ENCODE measurements around the gene MAST1. TPM values are rescaled to one million over a fixed set of nuclear protein-coding genes. Genes with fewer than 3 reads are reported as not detected.
"Not testable (repeated sequence)": the region's sequence is repeated elsewhere in the genome, so short reads cannot be mapped to it uniquely, and the experiment has no call there.

Gene MAST1
- total RNA-seq, 1 donor from 2014 or later, result 0.36 TPM

GRCh38 chr19:12872255-12872654, 33.9 kb downstream of the MAST1 start:
- DNase-seq (ENCODE audit: low spot score), result no peak

- peak; percentile 64 for DNase-seq (ENCODE audit: low spot score)
These were observed 34.9 kb downstream of the MAST1 start for GRCh38 chr19:12872941-12873890.

GRCh38 chr19:12873891-12874745, 35.8 kb downstream of the MAST1 start:
- DNase-seq (ENCODE audit: low spot score), result no peak

GRCh38 chr19:12875086-12875485, 36.8 kb downstream of the MAST1 start:
- DNase-seq (ENCODE audit: low spot score), result no peak

GRCh38 chr19:12880551-12881171, 42.3 kb downstream of the MAST1 start:
- DNase-seq (ENCODE audit: low spot score), result no peak

GRCh38 chr19:12881172-12881808, 43.0 kb downstream of the MAST1 start, which contains the start of gene DNASE2:
Gene DNASE2 (minus strand): TSS chr19:12881449. CDS start chr19:12881375, 74 bp downstream.
- peak; percentile 98 for DNase-seq (ENCODE audit: low spot score)

GRCh38 chr19:12882589-12882988, 44.3 kb downstream of the MAST1 start:
- DNase-seq (ENCODE audit: low spot score), result no peak

GRCh38 chr19:12884202-12884601, 45.9 kb downstream of the MAST1 start:
- DNase-seq (ENCODE audit: low spot score), result no peak

- no peak for DNase-seq (ENCODE audit: low spot score)
These were observed 46.3 kb downstream of the MAST1 start for GRCh38 chr19:12884627-12884925.

GRCh38 chr19:12884926-12885748, 46.8 kb downstream of the MAST1 start:
- peak; percentile 73 for DNase-seq (ENCODE audit: low spot score)

- DNase-seq (ENCODE audit: low spot score), result no peak
These were observed 47.7 kb downstream of the MAST1 start for GRCh38 chr19:12885749-12886650.

GRCh38 chr19:12886651-12886968, 48.3 kb downstream of the MAST1 start:
- no peak for DNase-seq (ENCODE audit: low spot score)

- DNase-seq (ENCODE audit: low spot score), result no peak
These were observed 48.8 kb downstream of the MAST1 start, which contains the start of gene KLF1 for GRCh38 chr19:12886969-12887747. Gene KLF1 (minus strand): TSS chr19:12887201. CDS start chr19:12887140, 61 bp downstream.

GRCh38 chr19:12888006-12888603, 49.8 kb downstream of the MAST1 start:
- DNase-seq (ENCODE audit: low spot score), result no peak

- DNase-seq (ENCODE audit: low spot score), result not testable (repeated sequence)
These were observed 52.0 kb downstream of the MAST1 start for GRCh38 chr19:12890299-12890786.

GRCh38 chr19:12890787-12891552, 52.7 kb downstream of the MAST1 start, which contains the start of gene GCDH:
Gene GCDH (plus strand): TSS chr19:12891160. CDS start chr19:12891305, 145 bp downstream.
- peak; percentile 98 for DNase-seq (ENCODE audit: low spot score)

GRCh38 chr19:12891553-12892021, 53.3 kb downstream of the MAST1 start:
- DNase-seq (ENCODE audit: low spot score), result no peak

Measured in ureter (tissue), 1 donor.